HEK293T (cell line): ENCODE data around the gene TP53.

ENCODE experiments used
- BHLHE40 ChIP-seq: fragments of 450-650 bp; IDR thresholded peaks from 2 replicates; pipeline ENCODE4 v1.6.1; 2016; ENCODE audit warnings: mild to moderate bottlenecking, moderate library complexity, borderline replicate concordance
- ZNF384 ChIP-seq: fragments of 450-650 bp; IDR thresholded peaks from 2 replicates; pipeline ENCODE4 v1.6.1; 2016

DNA sequence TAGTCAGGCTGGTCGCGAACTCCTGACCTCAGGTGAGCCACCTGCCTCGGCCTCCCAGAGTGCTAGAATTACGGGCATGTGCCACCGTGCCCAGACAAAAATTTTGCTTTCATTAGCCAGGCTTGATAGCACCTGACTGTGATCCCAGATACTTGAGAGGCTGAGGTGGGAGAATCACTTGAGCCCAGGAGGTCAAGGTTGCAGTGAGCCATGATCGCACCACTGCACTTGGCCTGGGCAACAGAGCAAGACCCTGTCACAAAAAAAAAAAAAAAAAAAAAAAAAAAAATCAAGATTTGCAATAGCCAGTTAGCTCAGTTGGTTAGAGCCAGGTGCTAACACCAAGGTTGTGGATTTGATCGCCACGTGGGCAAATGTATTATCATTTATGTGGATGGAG lies 66.5 kb downstream of the TP53 start:
- TF ChIP-seq ZNF384 = no peak
- TF ChIP-seq BHLHE40 = no peak
